A549 (cell line): ENCODE measurements around the gene CFH.

ENCODE experiments used
- CBX2 ChIP-seq: fragments of 200-600 bp; sonication (generic); IDR thresholded peaks from 2 replicates; pipeline ENCODE4 v1.6.1; 2016; ENCODE audit warnings: low read depth, mild to moderate bottlenecking, borderline replicate concordance
- FOSL2 ChIP-seq, 2 experiments: fragments of 450-650 bp in 1 of 2; fragments of >200 bp in 1 of 2; sonication (Bioruptor Twin) in 1 of 2; formaldehyde crosslinking; IDR thresholded peaks; 2 replicates each; pipeline versions ENCODE4 v1.5.0 to v1.6.1; 2016 to 2020; ENCODE audit warnings: mild to moderate bottlenecking in 1 of 2, moderate library complexity in 1 of 2
- JUNB ChIP-seq: fragments of >200 bp; sonication (Bioruptor Twin); formaldehyde crosslinking; IDR thresholded peaks from 2 replicates; pipeline ENCODE4 v1.6.1; 2016
- POLR2A ChIP-seq: IDR thresholded peaks from 2 replicates; pipeline ENCODE4 v1.6.1; 2012; ENCODE audit warnings: mild to moderate bottlenecking, low read length
- RCOR1 ChIP-seq: fragments of 150-350 bp; IDR thresholded peaks from 2 replicates; pipeline ENCODE4 v1.6.1; 2014; ENCODE audit warnings: antibody characterized with exemption, low read length, low read depth
- TF ChIP-seq, protein P1 (sequence below): fragments of >200 bp; sonication (Bioruptor Twin); formaldehyde crosslinking; IDR thresholded peaks from 3 replicates; pipeline ENCODE4 v1.5.1; 2016
- TF ChIP-seq, protein P2 (sequence below): fragments of 450-650 bp; IDR thresholded peaks from 2 replicates; pipeline ENCODE4 v1.6.1; 2014; ENCODE audit warnings: antibody characterized with exemption

DNA sequence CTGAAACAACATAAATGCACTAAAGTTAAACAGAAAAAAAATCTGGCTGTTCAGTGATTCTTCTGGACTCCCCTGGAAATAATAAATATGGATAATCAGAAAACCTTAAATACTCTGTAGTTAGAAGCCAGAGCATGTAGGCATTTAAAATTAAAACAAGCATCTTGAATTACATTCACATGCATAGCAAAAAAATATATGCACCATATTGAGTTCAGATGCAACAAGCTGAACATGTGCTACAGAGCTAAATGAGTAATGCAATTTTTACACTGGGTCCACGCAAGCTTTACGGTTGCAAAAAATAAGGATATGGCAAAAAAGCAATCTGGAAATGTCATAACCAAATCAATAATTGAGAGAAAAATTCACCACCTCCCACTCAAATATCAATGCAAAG, 32.1 kb upstream of the CFH start:
- TF ChIP-seq JUNB = no peak
- TF ChIP-seq FOSL2 (IDR thresholded peaks at IDR 0.05) = no peak
- TF ChIP-seq FOSL2 (CRISPR knock-in tag; IDR thresholded peaks at IDR 0.05) = no peak
- TF ChIP-seq, protein P1, sequence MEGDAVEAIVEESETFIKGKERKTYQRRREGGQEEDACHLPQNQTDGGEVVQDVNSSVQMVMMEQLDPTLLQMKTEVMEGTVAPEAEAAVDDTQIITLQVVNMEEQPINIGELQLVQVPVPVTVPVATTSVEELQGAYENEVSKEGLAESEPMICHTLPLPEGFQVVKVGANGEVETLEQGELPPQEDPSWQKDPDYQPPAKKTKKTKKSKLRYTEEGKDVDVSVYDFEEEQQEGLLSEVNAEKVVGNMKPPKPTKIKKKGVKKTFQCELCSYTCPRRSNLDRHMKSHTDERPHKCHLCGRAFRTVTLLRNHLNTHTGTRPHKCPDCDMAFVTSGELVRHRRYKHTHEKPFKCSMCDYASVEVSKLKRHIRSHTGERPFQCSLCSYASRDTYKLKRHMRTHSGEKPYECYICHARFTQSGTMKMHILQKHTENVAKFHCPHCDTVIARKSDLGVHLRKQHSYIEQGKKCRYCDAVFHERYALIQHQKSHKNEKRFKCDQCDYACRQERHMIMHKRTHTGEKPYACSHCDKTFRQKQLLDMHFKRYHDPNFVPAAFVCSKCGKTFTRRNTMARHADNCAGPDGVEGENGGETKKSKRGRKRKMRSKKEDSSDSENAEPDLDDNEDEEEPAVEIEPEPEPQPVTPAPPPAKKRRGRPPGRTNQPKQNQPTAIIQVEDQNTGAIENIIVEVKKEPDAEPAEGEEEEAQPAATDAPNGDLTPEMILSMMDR = no peak
- TF ChIP-seq POLR2A = no peak
- TF ChIP-seq RCOR1 = no peak
- TF ChIP-seq, protein P2, sequence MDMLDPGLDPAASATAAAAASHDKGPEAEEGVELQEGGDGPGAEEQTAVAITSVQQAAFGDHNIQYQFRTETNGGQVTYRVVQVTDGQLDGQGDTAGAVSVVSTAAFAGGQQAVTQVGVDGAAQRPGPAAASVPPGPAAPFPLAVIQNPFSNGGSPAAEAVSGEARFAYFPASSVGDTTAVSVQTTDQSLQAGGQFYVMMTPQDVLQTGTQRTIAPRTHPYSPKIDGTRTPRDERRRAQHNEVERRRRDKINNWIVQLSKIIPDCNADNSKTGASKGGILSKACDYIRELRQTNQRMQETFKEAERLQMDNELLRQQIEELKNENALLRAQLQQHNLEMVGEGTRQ = no peak
- TF ChIP-seq CBX2 = no peak
